UCSD-AML1 (cell line): ENCODE measurements around the gene ANKLE2.
"Not testable (repeated sequence)": the region's sequence is repeated elsewhere in the genome, so short reads cannot be mapped to it uniquely, and the experiment has no call there.

Experiments used
- DNase-seq: peaks from one replicate; lab custom pipeline; 2025; ENCODE audit not compliant: unreplicated experiment; lab: John Stamatoyannopoulos, UW

Gene ANKLE2

DNA sequence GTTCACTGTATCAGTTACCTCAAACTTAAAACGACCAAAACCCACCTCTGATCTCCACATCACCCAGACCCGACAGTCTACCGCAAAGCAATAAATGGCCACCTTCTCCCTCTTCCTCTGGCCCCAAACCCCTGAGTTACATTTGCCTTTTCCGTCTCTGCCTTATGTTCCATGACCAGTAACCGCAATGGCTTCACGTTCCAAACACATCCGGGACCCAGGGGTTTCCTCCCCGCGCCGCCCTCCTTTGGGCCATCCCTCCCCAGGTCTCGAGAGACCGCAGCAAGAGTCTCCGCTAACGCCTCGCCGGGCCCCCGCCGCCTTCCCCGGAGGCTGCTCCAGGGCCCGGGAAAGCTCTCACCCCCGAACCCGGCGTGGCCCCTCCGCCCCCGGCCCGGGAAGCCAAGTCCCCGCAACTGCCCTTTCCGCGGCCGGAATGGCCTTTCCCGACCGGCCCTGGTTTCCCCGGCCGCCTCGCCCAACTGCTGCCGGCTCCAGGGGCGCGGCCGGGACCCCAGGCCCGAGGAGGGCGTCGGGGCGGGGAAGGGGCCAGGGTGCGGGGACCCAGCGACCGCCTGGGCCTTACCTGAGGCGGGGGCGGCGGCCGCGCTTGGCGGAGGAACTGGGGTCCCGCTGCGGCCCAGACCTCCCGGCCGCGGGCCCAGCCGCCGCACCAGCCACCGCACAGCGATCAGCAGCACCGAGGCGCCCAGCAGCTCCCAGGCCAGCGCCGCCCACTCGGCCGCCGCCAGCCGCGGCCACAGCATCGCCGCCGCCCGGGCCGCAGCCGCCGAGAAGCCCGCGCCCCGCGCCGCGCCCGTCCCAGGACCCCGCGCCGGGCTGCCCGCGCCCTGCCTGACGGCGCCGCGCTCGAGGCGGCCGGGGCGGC is at the start of gene ANKLE2:
Gene ANKLE2 (minus strand): TSS at position 801 of the 889 bp plus-strand sequence. CDS start 34 bp downstream, at position 767.
- DNase-seq, result peak; percentile 71

- peak; percentile 27 for DNase-seq
Measured at GRCh38 chr12:132809391-132809790, 47.8 kb upstream of the ANKLE2 start.

DNA sequence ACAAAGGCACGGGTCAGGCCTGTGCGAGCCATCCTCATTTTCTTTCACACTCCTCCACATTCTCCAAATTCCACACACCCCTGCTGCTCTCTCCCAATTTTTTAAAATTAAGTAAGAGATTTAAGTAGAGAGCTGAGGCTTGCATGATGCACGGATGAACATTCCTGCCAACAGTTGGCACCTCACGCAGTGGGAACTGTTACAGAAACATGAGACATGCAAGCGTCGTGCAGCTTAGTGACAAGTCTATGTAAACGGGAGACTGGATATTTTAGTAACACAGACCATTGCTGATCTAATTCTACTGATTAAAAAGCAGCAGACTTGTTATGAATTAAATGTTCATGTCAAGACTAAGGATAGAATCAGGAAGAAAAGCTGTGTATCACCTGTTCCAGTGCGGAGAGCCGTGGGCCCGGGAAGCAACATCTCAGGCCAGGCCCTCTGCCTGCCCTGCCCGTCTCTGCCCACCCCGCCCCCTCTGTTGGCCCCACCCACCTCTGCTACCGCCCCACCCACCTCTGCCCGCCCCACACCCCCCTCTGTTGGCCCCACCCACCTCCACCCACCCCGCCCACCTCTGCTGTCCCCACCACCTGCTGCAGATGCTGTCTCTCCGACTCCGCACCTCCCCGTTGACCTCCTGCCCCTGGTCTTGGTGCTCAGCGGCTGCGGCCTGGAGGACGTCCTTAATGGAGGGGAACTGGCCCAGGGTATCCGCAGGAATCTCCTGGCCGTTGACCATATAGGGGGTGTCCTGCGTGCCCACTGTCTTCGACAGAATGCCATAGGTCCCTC is 45.9 kb upstream of the ANKLE2 start:
- no peak for DNase-seq

DNA sequence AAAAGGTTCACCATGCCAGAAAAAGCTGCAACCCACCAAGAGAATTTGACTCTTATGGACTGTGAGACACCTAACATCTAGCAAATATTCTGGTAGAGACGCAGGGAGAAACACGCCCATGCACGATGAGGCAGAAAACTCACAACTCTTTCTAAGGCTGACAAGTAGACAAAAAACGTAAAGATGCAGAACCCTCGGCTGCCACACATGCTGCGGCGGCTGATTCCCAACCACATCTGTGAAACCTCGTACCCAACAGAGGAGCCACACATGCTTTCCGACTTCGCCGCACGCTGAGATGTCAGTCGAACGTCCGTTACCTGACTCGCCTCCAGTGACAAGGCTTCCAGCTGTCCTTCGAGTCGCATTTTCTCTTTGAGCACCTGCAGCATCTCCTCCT is 45.2 kb upstream of the ANKLE2 start:
- no peak for DNase-seq

- no peak for DNase-seq
Measured at GRCh38 chr12:132804426-132804861, 42.8 kb upstream of the ANKLE2 start.

GRCh38 chr12:132803888-132804287 is 42.3 kb upstream of the ANKLE2 start:
- no peak for DNase-seq

DNA sequence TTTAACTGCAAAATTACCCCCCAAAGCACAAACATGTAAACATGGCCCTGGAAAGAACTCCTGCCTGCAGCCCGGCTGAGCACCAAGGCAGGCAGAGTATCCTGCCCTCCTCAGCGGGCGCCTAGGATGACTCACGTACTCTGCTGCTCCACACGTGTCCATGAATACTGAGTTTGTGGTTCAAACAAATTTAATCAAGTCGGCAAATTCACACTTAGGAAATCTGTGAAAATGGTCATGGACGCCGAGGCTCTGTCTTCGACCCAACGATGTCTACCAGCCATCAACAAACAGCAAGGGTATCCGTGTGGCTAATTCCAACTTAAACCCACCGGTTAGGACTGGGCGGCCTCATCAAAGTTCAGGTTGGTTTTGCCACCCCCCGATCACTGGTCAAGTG is 41.5 kb upstream of the ANKLE2 start:
- DNase-seq, result no peak

DNA sequence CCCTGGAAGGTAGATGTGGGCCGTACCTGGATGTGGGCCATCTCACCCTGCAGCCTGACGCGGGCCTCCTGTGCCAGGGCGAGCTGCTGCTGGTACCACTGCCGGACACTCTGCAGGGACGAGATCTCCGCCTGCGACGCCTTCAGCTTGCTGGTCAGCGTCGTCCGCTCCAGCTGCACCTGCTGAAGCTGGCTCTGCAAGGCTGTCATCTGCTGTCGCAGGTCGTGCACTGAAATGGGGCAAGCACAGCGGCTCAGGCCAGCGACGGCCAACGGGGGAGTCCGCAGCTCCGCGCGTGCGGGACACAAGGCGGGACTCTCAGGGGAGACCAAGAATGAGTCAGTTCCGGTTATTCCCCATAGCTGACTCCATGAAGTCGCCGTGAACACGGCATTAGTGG is 40.1 kb upstream of the ANKLE2 start:
- DNase-seq, result no peak

DNA sequence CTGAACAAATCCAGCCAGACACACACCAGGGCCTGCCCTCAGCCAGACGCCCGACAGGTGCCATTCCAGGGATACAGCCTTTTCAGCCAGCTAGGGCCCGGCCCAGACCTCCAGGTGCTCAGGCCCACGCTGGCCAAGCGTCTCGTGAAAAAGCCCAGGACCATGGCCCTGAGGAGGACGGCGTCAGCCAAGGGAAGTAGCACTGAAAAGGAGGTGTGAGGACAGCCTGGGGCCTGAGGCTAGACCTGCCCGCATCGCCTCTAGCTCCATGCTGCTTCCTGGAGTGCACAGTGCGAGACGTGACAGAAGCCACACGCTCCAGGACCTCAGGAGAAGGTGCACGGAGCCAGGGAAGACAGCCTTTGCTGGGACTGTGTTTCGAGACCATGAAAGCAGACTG is 37.2 kb upstream of the ANKLE2 start:
- DNase-seq, result no peak

DNA sequence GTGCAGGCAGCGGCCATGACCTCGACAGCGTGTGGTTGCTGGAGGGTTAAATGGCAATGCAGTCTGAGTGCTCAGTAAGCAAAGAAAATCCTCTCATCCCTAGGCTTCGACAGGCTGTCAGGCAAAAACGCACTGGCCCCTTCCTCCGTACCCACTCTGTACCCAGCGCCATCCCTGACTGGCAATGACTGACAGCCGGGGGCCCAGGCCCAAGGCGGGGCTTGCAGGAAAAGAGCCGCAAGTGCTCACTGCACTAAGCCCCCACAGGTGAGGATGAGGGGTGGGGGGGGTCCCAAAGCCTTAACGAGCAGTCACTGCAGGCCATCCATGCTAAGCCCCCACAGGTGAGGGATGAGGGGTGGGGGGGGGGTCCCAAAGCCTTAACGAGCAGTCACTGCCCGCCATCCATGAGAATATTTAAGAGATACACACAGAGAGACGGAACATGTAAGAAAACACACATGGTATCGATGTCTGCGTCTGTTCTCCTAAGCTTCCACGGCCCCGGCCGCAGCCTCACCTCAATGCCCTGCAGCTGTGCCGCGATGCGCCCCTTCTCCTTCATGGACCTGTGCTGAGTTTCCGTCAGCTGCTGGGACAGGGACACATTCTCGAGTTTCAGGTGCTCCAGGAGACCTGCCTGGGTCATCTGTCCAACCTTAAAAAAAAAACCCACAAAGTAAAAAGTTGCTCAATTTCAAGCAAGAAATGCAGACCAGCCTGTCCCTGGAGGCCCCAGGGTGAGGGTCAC is 36.4 kb upstream of the ANKLE2 start:
- no peak for DNase-seq

GRCh38 chr12:132795847-132796246 is 34.2 kb upstream of the ANKLE2 start:
- DNase-seq, result no peak

- DNase-seq, result not testable (repeated sequence)
Measured at GRCh38 chr12:132791940-132792339, 30.3 kb upstream of the ANKLE2 start.

DNA sequence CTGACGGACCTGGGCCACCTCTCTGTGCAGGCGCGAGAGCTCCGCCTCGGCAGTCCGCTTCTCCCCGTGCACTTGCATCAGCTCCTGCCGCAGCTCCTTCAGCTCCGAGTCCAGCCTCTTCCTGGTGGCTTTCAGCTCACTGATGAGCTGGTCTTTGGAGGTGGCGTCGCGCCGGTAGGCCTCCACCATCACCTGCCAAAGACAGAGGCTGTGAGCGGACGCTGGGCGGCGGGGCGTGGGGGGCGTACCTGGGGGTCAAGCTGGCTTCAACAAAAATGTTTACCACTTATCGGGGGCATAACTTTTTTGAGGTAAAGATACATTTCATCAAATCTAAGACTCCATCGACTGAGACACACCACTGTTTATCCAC is 27.5 kb upstream of the ANKLE2 start:
- DNase-seq, result no peak

DNA sequence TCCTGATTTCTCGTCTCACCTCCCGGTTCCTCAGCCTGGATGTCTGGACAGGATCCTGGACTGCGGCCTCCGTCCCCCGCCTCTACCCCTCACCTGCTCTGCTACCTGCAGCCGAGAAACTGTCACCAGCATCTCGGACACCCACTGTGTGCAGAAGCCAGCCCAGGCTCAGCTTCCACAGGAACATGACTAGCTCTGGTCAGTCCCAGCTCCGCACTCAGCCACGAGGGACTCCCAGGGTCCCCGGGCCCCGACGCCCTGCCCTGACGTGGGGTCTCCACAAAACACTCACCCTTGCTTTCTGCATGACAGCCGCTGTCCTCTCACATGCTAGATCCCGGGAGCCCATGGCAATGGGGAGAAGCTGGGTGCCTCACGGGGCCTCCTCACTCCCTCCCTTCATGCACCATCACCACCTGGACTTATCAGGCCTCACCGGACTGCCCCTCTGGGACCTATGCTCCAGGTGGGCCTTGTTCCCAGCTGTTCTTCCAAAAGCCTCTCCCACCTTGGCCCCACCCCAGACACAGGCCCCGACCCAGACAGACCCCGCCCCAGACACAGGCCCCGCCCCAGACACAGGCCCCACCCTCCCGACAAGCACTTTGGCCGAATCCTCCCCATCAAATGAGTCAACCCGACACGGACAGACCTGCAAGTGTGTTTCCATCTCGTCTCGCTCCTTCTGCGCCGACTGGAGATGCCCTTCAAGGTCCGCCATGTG is 26.9 kb upstream of the ANKLE2 start:
- no peak for DNase-seq

GRCh38 chr12:132787877-132788276 is 26.2 kb upstream of the ANKLE2 start:
- no peak for DNase-seq

- DNase-seq, result no peak
Measured at GRCh38 chr12:132786192-132786591, 24.6 kb upstream of the ANKLE2 start.

DNA sequence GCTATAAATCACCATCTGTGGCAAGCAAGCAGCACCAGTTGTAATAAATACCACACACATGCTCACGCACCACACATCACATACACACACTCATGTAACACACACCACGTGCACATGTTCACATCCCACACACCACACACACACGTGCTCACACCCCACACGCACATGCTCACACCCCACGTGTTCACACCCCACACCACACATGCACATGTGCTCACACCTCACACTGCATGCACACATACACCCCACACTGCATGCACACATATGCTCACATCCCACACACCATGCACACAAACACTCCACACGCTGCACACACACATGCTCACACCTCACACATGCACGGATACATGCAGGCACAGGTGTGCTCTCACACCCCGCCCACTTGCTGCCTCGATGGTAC is 22.9 kb upstream of the ANKLE2 start:
- DNase-seq, result no peak

DNA sequence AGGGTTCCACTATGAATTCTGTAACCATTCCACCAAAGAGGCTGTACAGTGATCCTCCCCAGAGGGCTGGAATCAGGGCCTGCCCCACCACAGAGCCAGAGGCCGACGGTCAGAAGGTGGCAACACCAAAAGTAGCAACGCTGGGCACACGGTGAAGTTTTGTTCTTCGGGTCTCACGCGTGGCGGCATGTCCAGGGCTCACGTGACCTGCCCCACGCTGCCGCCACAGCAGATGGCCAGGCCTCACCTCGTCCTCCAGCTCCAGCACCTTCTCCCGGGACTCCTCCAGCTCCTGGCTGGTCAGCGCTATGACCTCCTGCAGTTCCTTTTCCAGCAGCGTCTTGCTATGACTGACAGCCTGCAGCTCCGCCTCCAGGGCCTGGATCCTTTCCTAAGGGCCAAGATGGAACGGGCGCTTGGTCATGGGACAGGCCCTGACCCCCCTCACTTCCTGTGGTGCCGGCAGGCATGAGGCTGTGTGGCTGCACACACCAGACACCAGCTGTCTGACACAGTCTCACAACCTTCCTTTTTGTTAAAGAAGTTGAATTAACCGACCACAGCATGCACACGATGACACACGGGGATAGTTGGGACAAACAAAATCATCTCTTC is 22.4 kb upstream of the ANKLE2 start:
- DNase-seq, result no peak

GRCh38 chr12:132781938-132782337 is 20.3 kb upstream of the ANKLE2 start:
- DNase-seq, result no peak

DNA sequence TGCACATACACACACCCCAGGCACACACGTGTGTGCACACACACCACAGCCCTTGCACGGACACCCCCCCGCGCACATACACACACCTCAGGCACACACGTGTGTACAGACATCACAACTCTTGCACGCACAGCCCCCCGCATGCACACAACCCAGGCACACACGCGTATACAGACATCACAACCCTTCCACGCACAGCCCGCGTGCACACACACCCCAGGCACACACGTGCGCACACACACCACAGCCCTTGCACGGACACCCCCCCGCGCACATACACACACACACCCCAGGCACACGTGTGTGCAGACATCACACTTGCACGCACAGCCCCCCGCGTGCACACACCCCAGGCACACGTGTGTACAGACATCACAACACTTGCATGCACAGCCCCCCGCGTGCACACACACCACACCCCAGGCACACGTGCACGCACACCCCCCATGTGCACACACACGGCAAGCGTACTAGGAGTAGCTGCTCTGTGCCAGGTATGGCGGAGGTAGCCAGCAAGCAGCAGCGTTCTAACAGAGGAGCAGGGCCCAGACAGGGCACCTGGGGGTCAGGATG is 18.2 kb upstream of the ANKLE2 start:
- no peak for DNase-seq
